NCI-H128 (cell line): ENCODE measurements around the gene PTPRT.
"Not testable (repeated sequence)": the region's sequence is repeated elsewhere in the genome, so short reads cannot be mapped to it uniquely, and the experiment has no call there.

ENCODE experiments used
- DNase-seq: peaks from one replicate; lab custom pipeline; 2025; ENCODE audit not compliant: unreplicated experiment; lab: John Stamatoyannopoulos, UW

Gene PTPRT

GRCh38 chr20:42255821-42256220, 933.9 kb downstream of the PTPRT start:
- DNase-seq = no peak

- no peak for DNase-seq
These were observed 935.0 kb downstream of the PTPRT start for GRCh38 chr20:42254673-42255072.

- no peak for DNase-seq
These were observed 937.6 kb downstream of the PTPRT start for GRCh38 chr20:42252116-42252515.

GRCh38 chr20:42218621-42219374, 970.9 kb downstream of the PTPRT start:
- no peak for DNase-seq

- DNase-seq = no peak
These were observed 975.6 kb downstream of the PTPRT start for GRCh38 chr20:42214074-42214473.

- no peak for DNase-seq
These were observed 977.3 kb downstream of the PTPRT start for GRCh38 chr20:42212391-42212790.

GRCh38 chr20:42206557-42206956, 983.1 kb downstream of the PTPRT start:
- DNase-seq = not testable (repeated sequence)

GRCh38 chr20:42204109-42204660, 985.5 kb downstream of the PTPRT start:
- no peak for DNase-seq

GRCh38 chr20:42197599-42197998, 992.1 kb downstream of the PTPRT start:
- no peak for DNase-seq

GRCh38 chr20:42193119-42193518, 996.6 kb downstream of the PTPRT start:
- no peak for DNase-seq

GRCh38 chr20:42192321-42192720, 997.4 kb downstream of the PTPRT start:
- no peak for DNase-seq

GRCh38 chr20:42191140-42191860, 998.4 kb downstream of the PTPRT start:
- no peak for DNase-seq

- no peak for DNase-seq
These were observed 999.6 kb downstream of the PTPRT start for GRCh38 chr20:42190084-42190483.

- no peak for DNase-seq
These were observed 1003.4 kb downstream of the PTPRT start for GRCh38 chr20:42186337-42186736.

GRCh38 chr20:42183147-42183546, 1006.6 kb downstream of the PTPRT start:
- DNase-seq = no peak

GRCh38 chr20:42181064-42181463, 1008.6 kb downstream of the PTPRT start:
- no peak for DNase-seq

GRCh38 chr20:42179768-42180167, 1009.9 kb downstream of the PTPRT start:
- DNase-seq = no peak

GRCh38 chr20:42173440-42173839, 1016.3 kb downstream of the PTPRT start:
- no peak for DNase-seq

- DNase-seq = no peak
These were observed 1025.4 kb downstream of the PTPRT start for GRCh38 chr20:42164121-42164890.

GRCh38 chr20:42161228-42161829, 1028.4 kb downstream of the PTPRT start:
- no peak for DNase-seq

- DNase-seq = no peak
These were observed 1029.9 kb downstream of the PTPRT start for GRCh38 chr20:42159808-42160207.
